ENCODE results near the gene WDR87. TPM values are rescaled to one million over a fixed set of nuclear protein-coding genes. Genes with fewer than 3 reads are reported as not detected.
"Not testable (repeated sequence)": the region's sequence is repeated elsewhere in the genome, so short reads cannot be mapped to it uniquely, and the experiment has no call there.

The WDR87 gene
- polyA plus RNA-seq, 3 donors, result 0.01 to 0.02 TPM; not detected in 1

DNA sequence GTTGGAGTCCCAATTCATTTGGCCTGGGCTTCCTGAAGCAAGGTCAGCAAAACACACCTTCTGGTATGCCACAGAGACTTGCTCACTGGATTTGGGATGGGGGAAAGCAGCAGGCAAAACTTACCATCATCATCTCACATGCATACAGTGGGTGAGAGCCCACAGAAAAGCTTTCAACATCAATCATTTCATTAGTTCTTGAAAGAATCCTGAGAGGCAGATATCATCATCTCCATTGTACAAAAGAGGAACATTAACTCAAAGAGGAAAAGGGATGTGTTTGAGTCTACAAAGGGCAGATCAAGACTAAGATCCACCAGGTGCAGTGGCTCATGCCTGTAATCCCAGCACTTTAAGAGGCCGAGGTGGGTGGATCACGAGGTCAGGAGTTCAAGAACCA lies 6.4 kb downstream of the WDR87 start:
- no peak for DNase-seq (ENCODE audit: extremely low read depth in 1 of 11, low read depth in 9 of 11, low spot score in 4 of 11)

- DNase-seq (ENCODE audit: extremely low read depth in 1 of 11, low read depth in 9 of 11, low spot score in 4 of 11), result no peak
These were observed 6.9 kb downstream of the WDR87 start for GRCh38 chr19:37899453-37899852.

DNA sequence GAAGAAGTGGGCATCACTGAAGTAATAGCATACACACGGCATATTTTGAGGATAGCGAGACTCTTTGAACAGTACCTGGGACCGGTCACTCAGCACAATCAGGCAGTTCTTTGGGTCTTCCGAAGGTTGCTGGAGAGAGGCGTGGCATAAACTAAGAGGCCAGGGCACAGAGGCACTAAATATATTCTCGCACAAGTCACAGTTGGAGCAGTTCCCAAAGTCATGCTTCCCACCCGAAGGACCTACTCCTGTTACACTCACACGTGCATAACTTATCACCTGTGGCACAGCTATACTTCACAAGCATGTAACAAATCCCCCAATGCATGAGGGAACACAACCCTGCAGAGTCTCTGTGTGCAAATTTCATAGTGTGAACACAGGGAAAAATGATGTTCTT lies 10.2 kb downstream of the WDR87 start:
- no peak for DNase-seq (ENCODE audit: extremely low read depth in 1 of 11, low read depth in 9 of 11, low spot score in 4 of 11)

DNA sequence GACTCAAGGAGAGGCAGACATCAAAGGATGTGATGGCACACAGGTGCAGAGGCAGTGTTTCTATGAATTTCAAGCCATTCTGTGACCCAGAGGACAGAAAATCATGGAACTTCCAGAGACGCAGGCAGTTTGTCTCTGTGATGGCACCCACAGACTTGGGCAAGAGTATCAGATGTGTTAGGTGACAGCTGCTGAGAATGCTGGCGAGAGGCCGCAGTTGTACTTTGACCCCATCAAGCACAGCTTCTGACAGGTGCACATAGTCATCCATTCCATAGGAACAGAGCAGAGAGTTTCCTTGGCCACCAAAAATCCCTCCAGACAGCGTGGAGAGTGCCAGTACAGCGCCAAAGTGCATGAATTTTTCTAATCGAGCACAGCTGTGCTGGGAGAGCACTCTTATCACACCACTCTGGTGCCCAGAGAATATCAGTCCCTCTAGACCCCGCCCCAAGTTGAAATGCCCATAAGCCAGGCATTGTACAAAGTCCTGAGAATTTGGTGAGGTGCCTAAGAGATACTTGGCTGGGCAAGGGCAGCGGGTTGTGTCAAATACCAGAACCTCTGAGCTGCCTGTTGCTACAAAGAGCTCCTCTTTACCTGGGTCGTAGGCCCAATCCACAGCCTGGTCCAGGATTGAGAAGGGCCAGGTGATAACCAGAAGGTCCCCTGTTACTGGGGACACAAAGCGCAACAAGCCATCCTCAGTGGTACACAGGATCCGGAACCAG lies 12.4 kb downstream of the WDR87 start:
- DNase-seq (ENCODE audit: extremely low read depth in 1 of 11, low read depth in 9 of 11, low spot score in 4 of 11), result no peak

GRCh38 chr19:37886571-37886970 lies 19.8 kb downstream of the WDR87 start:
- no peak for DNase-seq (ENCODE audit: extremely low read depth in 1 of 11, low read depth in 9 of 11, low spot score in 4 of 11)

GRCh38 chr19:37885392-37885791 lies 21.0 kb downstream of the WDR87 start:
- DNase-seq (ENCODE audit: extremely low read depth in 1 of 11, low read depth in 9 of 11, low spot score in 4 of 11), result no peak

DNA sequence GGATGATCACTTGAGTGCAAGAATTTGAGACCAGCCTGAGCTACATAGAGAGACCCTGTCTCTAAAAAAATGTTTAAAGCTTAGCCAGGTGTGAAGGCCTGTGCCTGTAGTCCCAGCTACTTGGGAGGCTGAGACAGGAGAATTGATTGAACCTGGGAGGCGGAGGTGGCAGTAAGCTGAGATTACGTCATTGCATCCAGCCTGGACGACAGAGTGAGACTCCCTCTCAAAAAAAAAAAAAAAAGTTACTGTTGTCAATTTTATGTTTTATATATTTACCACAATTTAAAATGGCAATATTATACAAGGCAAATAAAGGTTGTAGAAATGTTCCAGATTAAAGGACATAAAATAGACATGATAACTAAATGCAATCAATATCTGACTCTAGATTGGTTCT lies 29.2 kb downstream of the WDR87 start:
- no peak for DNase-seq (ENCODE audit: extremely low read depth in 1 of 11, low read depth in 9 of 11, low spot score in 4 of 11)

GRCh38 chr19:37876032-37876431 lies 30.4 kb downstream of the WDR87 start:
- DNase-seq (ENCODE audit: extremely low read depth in 1 of 11, low read depth in 9 of 11, low spot score in 4 of 11), result no peak

- peak in 7 of 11 donors; percentile 17 to 65 (median 50) for DNase-seq (ENCODE audit: extremely low read depth in 1 of 11, low read depth in 9 of 11, low spot score in 4 of 11)
These were observed 31.6 kb downstream of the WDR87 start for GRCh38 chr19:37874784-37875183.

GRCh38 chr19:37872383-37872782 lies 34.0 kb downstream of the WDR87 start:
- no peak for DNase-seq (ENCODE audit: extremely low read depth in 1 of 11, low read depth in 9 of 11, low spot score in 4 of 11)

DNA sequence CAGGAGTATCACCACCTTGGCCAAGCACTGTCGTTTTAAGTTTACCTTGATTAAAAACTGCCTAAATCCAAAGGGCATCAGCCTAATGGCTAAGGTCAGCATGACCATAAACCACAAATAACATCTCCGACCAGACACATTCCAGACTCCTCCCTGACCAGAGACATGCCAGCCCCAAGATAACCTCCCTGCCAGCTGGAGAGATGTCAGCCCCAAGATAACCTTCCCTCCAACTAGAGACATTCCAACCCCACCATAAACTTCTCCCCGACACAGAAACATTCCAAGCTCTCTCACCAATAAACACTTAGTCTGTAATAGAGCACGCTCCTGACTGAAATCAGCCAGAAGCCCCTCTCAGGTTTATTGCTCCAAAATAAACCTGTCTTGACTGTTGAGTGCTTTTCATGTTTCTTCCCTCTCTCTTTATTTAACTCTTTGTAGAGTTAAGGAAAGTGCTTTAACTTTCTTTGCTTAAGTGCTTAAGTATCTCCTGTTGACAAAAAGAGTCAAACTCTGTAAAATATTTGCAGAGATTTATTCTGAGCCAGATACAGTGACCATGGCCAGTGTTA lies 36.5 kb downstream of the WDR87 start:
- no peak for DNase-seq (ENCODE audit: extremely low read depth in 1 of 11, low read depth in 9 of 11, low spot score in 4 of 11)

GRCh38 chr19:37867831-37868230 lies 38.6 kb downstream of the WDR87 start:
- no peak for DNase-seq (ENCODE audit: extremely low read depth in 1 of 11, low read depth in 9 of 11, low spot score in 4 of 11)

- DNase-seq (ENCODE audit: extremely low read depth in 1 of 11, low read depth in 9 of 11, low spot score in 4 of 11), result not testable (repeated sequence)
These were observed 40.5 kb downstream of the WDR87 start for GRCh38 chr19:37865930-37866329.

DNA sequence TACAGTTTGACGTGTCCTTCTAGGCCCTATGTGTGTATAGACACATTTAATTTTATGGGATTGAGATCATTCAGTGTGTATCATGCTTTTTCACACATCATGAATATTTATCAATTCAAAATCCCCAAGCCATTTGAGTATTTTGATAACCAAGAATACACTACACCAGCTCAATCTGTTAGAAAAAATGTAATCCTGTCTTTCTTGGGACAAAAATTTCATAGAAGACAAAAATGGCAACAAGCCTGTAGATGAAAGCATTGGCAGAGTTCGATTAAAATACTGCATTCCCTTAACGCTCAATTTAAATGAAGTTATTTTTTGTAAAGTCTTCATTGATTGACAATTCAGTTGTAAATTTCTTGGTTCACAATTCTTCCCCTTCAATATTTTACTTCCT lies 41.9 kb downstream of the WDR87 start:
- no peak for DNase-seq (ENCODE audit: extremely low read depth in 1 of 11, low read depth in 9 of 11, low spot score in 4 of 11)

DNA sequence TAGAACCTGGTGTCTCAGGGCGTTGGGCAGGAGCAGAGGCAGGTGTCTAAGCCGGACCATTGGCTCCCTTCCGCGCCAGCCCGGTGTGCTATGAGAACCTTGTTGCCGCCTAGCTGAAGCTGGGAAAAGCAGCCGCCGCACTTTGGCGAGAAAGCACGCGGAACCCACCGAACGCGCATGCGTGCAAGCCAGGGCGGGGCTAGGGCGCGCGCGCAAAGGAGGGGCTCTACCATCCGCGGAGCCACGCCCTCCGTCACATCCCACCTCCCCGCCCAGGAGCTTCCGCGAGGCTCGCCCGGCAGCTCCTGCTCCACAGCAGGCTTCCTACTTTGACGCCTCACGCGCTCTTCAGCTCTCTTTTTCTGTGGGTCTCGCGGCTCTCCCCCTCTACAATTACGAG lies 51.3 kb downstream of the WDR87 start:
- DNase-seq (ENCODE audit: extremely low read depth in 1 of 11, low read depth in 9 of 11, low spot score in 4 of 11), result peak; percentile 27 to 79 (median 67)

- DNase-seq (ENCODE audit: extremely low read depth in 1 of 11, low read depth in 9 of 11, low spot score in 4 of 11), result no peak
These were observed 60.5 kb downstream of the WDR87 start for GRCh38 chr19:37845932-37846331.

Other genes starting within 250 kb of the WDR87 start
- gene ZNF607, start 186.8 kb downstream of the WDR87 start, polyA plus RNA-seq (ENCODE audit: insufficient read length in 3 of 3), result 10 to 100 TPM; 11.7 to 16.4 (median 12.5) TPM
- 10 to 100 TPM; 11.9 to 21.3 (median 13.9) TPM for gene ZNF573, start 127.0 kb downstream of the WDR87 start, polyA plus RNA-seq (ENCODE audit: insufficient read length in 3 of 3)
- gene SIPA1L3, start 614 bp upstream of the WDR87 start, polyA plus RNA-seq (ENCODE audit: insufficient read length in 3 of 3), result 10 to 100 TPM; 17.8 to 24.8 (median 21.1) TPM

Data from renal cortex interstitium (tissue), 11 donors.